GM12875 (cell line): Measurements from ENCODE around the gene EMILIN2.

Experiments used
- H3K4me3 ChIP-seq: one replicate; pipeline ENCODE4 v1.5.1; 2011; ENCODE audit warnings: low read depth, low read length, control low read depth
- CTCF ChIP-seq: IDR thresholded peaks from 2 replicates; pipeline ENCODE4 v1.5.1; 2011; ENCODE audit warnings: low read depth, mild to moderate bottlenecking, control low read depth, inconsistent platforms, low read length, moderate library complexity, borderline replicate concordance; ENCODE audit not compliant: insufficient read depth

Gene EMILIN2

GRCh38 chr18:2953935-2954653 lies 107.3 kb downstream of the EMILIN2 start:
- H3K4me3 ChIP-seq = no peak overlapping the region
- TF ChIP-seq CTCF = no peak

GRCh38 chr18:2954869-2955645 lies 108.3 kb downstream of the EMILIN2 start:
- TF ChIP-seq CTCF = no peak
- no peak overlapping the region for H3K4me3 ChIP-seq

- no peak overlapping the region for H3K4me3 ChIP-seq
Observed at GRCh38 chr18:2956056-2956455, 109.2 kb downstream of the EMILIN2 start.

GRCh38 chr18:2958819-2959298 lies 112.1 kb downstream of the EMILIN2 start:
- no peak for TF ChIP-seq CTCF
- no peak overlapping the region for H3K4me3 ChIP-seq

More at GRCh38 chr18:2956056-2956455, 109.2 kb downstream of the EMILIN2 start:
- TF ChIP-seq CTCF = no peak

- TF ChIP-seq CTCF = no peak
- H3K4me3 ChIP-seq = no peak overlapping the region
Observed at GRCh38 chr18:2959341-2959740, 112.5 kb downstream of the EMILIN2 start.

GRCh38 chr18:2960983-2961696 lies 114.3 kb downstream of the EMILIN2 start:
- TF ChIP-seq CTCF = no peak
- H3K4me3 ChIP-seq = no peak overlapping the region
